Measurements from ENCODE around the gene LIMCH1. TPM values are rescaled to one million over a fixed set of nuclear protein-coding genes. Genes with fewer than 3 reads are reported as not detected.

LIMCH1 gene
- total and polyA plus RNA-seq, 2 of the 8 experiments (the other 6 are each of a cell fraction or from before 2014, with no cell fraction given) = 2.7 to 3.0 TPM

GRCh38 chr4:41719417-41719816 lies 181.5 kb downstream of the LIMCH1 start (continued):
- TF ChIP-seq SIN3A (conservative IDR thresholded peaks at IDR 0.05 in 1 of 2, IDR thresholded peaks at IDR 0.05 in 1 of 2; ENCODE audit: low read depth in 1 of 2, low read length in 2 of 2) = no peak
